B cell (primary cell): ENCODE data around the gene IFNA17.

ENCODE experiments used
- CTCF ChIP-seq: fragments of 200-600 bp; IDR thresholded peaks from one replicate; pipeline ENCODE4 v1.8.0; 2022; ENCODE audit warnings: antibody characterized with exemption, mild to moderate bottlenecking
- EZH2 ChIP-seq: IDR thresholded peaks from 2 replicates; pipeline ENCODE4 v1.6.1; 2012; ENCODE audit warnings: borderline replicate concordance, low read depth, mild to moderate bottlenecking, moderate library complexity, low read length; ENCODE audit not compliant: insufficient read depth, poor library complexity, severe bottlenecking

DNA sequence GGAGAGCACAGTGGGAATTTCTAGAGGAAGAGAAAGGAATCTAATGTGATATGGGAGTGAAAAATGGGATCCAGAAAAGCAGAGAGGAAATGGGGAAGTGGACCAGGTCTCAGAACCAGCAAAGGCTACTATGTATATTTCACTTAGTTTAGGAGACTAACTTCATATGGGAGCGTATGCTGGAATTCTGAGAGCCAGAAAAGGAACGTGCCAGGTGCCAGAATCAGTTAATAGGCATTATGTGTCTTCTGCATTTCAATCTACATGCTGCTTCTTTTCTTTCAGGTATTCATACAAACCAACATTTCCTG is 40.3 kb upstream of the IFNA17 start:
- TF ChIP-seq CTCF (no peak), EZH2 (no peak)
